Right cardiac atrium (tissue), 5 donors: ENCODE measurements around the gene NUP188. TPM values are rescaled to one million over a fixed set of nuclear protein-coding genes. Genes with fewer than 3 reads are reported as not detected.
A peak's percentile ranks its signal among the peaks of the same experiment; 100 is the strongest.

Source experiments
- ATAC-seq, 2 donors: fragments of 200-7000 bp; cut with Tn5 transposase; one replicate each; pipeline versions ENCODE4 v1.8.0 to v1.9.1; 2020; ENCODE audit warnings: moderate library complexity in 2 of 2, mild to moderate bottlenecking in 1 of 2
- DNase-seq, 3 donors: peaks; one replicate each; pipeline ENCODE4 v3.0.0-alpha.2; 2020
- H3K27ac ChIP-seq: one replicate; pipeline ENCODE4 v1.5.1; 2013; ENCODE audit warnings: mild to moderate bottlenecking, low read length, control low read depth, moderate library complexity
- H3K27me3 ChIP-seq: one replicate; pipeline ENCODE4 v1.6.1; 2013; ENCODE audit not compliant: control insufficient read depth, insufficient read depth
- H3K4me1 ChIP-seq: one replicate; pipeline ENCODE4 v1.6.1; 2013; ENCODE audit warnings: low read length; ENCODE audit not compliant: control insufficient read depth, insufficient read depth
- H3K4me3 ChIP-seq: one replicate; pipeline ENCODE4 v1.5.1; 2013; ENCODE audit warnings: low read length, control low read depth
- H3K9me3 ChIP-seq: one replicate; pipeline ENCODE4 v1.6.1; 2013; ENCODE audit warnings: low read length; ENCODE audit not compliant: control insufficient read depth
- WGBS: extraction: QIAGEN DNeasy Blood & Tissue Kit; methylation state at CpG from one replicate; pipeline ENCODE4 v1.1.7; 2013; 5-methylcytosine and 5-hydroxymethylcytosine counted together
- intact Hi-C, 4 donors: fragments of 100-400 bp; cut with DNase I; formaldehyde crosslinking; loops; one replicate each; pipeline versions ENCODE4 v1.11.0 to v1.14.0; 2022 to 2023
- polyA plus RNA-seq: library from polyadenylated mRNA; stranded (reverse); fragments of 200-250 nt; gene quantifications from one replicate; pipeline ENCODE4 v1.2.3, GENCODE V29; 2013
- total RNA-seq, 4 donors: library from RNA; stranded (reverse); fragmentation: NEBNext Ultra II Directional; extraction: Animal tissue kit (Norgen Biotek cat#: 25700); gene quantifications; one replicate each; pipeline ENCODE4 v1.2.1, GENCODE V29; 2021
- donor health status: healthy with polysubstance abuse.
- donor health status: DM: no; HTN: yes; CAD: no.
- donor health status: DM: no; HTN: no; CAD: no.
- donor health status: DM: no; HTN: yes; CAD: no; lungs with severe emphysema.
- donor health status: DM: yes; HTN: yes; CAD: no.

NUP188 gene
- total and polyA plus RNA-seq, 5 donors: 9.8 to 24.6 (median 17.2) TPM

- WGBS: 96% methylated on average over 7 of the region's 7 CpGs
- DNase-seq (no peak), ATAC-seq (no peak)
- Histone ChIP-seq H3K4me3 (no peak overlapping the region), H3K4me1 (peaks cover 10% of the 10 kb centered on the region), H3K27ac (no peak overlapping the region), H3K9me3 (no peaks in the 10 kb centered on the region), H3K27me3 (no peaks in the 10 kb centered on the region)
- intact Hi-C loops: no loop called here
Measured at GRCh38 chr9:128905964-128906363, 41.5 kb upstream of the NUP188 start.

- intact Hi-C loops: no loop called here
- Histone ChIP-seq H3K4me1 (peaks cover 16% of the 10 kb centered on the region), H3K27ac (no peak overlapping the region), H3K27me3 (no peaks in the 10 kb centered on the region), H3K9me3 (no peaks in the 10 kb centered on the region), H3K4me3 (no peak overlapping the region)
- 23% methylated on average over 2 of the region's 2 CpGs for WGBS
- DNase-seq (no peak), ATAC-seq (peak in 1 of 2 donors; percentile 8)
Measured at GRCh38 chr9:128906741-128907140, 40.8 kb upstream of the NUP188 start.

GRCh38 chr9:128908372-128908771 is 39.1 kb upstream of the NUP188 start:
- Histone ChIP-seq H3K4me1 (peaks cover 29% of the 10 kb centered on the region), H3K4me3 (no peak overlapping the region), H3K9me3 (no peaks in the 10 kb centered on the region), H3K27ac (no peak overlapping the region), H3K27me3 (no peaks in the 10 kb centered on the region)
- ATAC-seq: no peak
- 97% methylated on average over 24 of the region's 24 CpGs for WGBS
- intact Hi-C loops: no loop called here
- no peak for DNase-seq

DNA sequence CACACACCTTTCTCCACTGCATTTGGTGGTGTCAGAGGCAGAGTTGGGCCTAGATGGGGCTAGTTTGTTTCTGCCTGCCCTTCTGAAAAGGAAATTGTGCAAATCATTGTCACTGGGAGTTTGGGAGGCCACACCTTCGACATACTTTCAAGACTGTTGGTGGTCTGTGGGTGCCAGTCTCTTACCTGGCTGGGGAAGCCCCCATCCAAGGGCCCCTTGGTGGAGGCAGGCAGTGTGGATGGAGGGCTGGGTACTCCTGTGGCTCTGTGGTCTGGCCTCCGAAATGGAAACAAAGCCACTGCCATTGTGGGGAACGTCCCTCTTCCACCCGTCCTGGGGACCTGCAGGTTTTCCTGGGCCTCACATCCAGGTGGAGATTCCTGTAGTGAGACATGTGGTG is 37.6 kb upstream of the NUP188 start:
- no peak overlapping the region for H3K4me3 ChIP-seq
- intact Hi-C loops: no loop called here
- H3K27me3 ChIP-seq: no peaks in the 10 kb centered on the region
- WGBS: 85% methylated on average over 4 of the region's 4 CpGs
- peaks cover 36% of the 10 kb centered on the region for H3K4me1 ChIP-seq
- ATAC-seq (no peak), DNase-seq (no peak)
- H3K27ac ChIP-seq: peak overlapping the region; percentile 7
- H3K9me3 ChIP-seq: no peaks in the 10 kb centered on the region

DNA sequence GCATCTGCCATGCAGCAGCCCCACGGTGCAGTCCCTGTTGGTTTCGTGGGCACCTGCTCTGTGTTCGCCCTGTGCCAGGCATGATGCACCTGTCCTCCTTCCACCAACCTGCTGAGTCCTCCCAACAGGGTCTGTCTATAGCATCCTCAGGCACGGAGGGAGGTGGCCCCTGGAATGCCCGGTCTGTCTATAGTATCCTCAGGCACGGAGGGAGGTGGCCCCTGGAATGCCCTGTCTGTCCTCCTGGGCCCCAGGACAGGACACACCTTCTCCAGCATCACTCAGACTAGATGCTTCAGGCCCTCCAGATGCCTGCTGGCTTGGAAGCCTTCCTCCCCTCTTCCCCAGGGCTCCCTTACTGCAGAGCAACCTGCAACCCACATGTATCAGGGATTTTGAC is 36.6 kb upstream of the NUP188 start:
- Histone ChIP-seq H3K4me1 (peaks cover 36% of the 10 kb centered on the region), H3K27ac (peak overlapping the region; percentile 73), H3K4me3 (no peak overlapping the region), H3K9me3 (no peaks in the 10 kb centered on the region), H3K27me3 (no peaks in the 10 kb centered on the region)
- no peak for ATAC-seq
- no peak for DNase-seq
- intact Hi-C loops: no loop called here
- WGBS: 73% methylated on average over 6 of the region's 6 CpGs

GRCh38 chr9:128911529-128912035 is 35.9 kb upstream of the NUP188 start:
- peak; percentile 70 to 87 for ATAC-seq
- peak; percentile 83 to 91 (median 89) for DNase-seq
- no peaks in the 10 kb centered on the region for H3K9me3 ChIP-seq
- H3K4me3 ChIP-seq: no peak overlapping the region
- intact Hi-C loops: no loop called here
- peak overlapping the region; percentile 76 for H3K27ac ChIP-seq
- 19% methylated on average over 8 of the region's 8 CpGs for WGBS
- H3K4me1 ChIP-seq: peaks cover 38% of the 10 kb centered on the region
- H3K27me3 ChIP-seq: no peaks in the 10 kb centered on the region

DNA sequence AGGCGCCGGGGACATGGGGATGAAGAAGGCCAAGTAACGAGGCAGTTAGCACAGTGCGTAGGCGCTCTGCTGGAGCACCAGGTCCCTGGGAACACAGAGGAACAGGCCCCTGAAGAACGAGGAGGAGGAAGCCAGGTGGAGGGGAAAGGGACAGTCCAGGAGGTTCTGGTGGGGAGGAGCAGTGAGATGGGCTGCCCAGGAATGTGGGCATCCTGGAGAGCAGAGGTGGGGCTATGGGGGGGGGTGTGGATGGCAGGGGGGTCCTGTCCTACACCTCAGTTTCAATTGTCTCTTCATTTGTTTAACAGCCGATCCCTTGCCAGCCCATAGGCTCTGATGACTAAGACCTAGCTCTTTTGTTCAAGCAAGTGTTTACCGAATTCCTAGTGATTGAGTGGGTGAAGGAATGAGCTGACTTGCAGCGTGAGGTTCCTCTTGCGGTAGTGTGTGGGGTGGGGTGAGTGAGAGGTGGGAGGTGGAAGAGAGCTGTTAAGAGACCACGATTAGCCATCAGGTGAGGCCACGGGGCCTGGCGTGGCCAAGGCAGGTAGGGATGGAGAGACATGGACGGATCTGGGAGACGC is 35.1 kb upstream of the NUP188 start:
- no peaks in the 10 kb centered on the region for H3K9me3 ChIP-seq
- intact Hi-C loops: no loop called here
- H3K4me3 ChIP-seq: no peak overlapping the region
- ATAC-seq: no peak
- 70% methylated on average over 15 of the region's 15 CpGs for WGBS
- H3K4me1 ChIP-seq: peaks cover 40% of the 10 kb centered on the region
- no peak for DNase-seq
- H3K27me3 ChIP-seq: no peaks in the 10 kb centered on the region
- H3K27ac ChIP-seq: peak overlapping the region; percentile 76

- ATAC-seq (peak; percentile 12 to 30), DNase-seq (peak; percentile 49 to 75 (median 72))
- Histone ChIP-seq H3K27ac (peak overlapping the region; percentile 61), H3K4me1 (peaks cover 40% of the 10 kb centered on the region), H3K4me3 (no peak overlapping the region), H3K9me3 (no peaks in the 10 kb centered on the region), H3K27me3 (no peaks in the 10 kb centered on the region)
- intact Hi-C loops: no loop called here
- 47% methylated on average over 15 of the region's 15 CpGs for WGBS
Measured at GRCh38 chr9:128913048-128913900, 34.2 kb upstream of the NUP188 start.

DNA sequence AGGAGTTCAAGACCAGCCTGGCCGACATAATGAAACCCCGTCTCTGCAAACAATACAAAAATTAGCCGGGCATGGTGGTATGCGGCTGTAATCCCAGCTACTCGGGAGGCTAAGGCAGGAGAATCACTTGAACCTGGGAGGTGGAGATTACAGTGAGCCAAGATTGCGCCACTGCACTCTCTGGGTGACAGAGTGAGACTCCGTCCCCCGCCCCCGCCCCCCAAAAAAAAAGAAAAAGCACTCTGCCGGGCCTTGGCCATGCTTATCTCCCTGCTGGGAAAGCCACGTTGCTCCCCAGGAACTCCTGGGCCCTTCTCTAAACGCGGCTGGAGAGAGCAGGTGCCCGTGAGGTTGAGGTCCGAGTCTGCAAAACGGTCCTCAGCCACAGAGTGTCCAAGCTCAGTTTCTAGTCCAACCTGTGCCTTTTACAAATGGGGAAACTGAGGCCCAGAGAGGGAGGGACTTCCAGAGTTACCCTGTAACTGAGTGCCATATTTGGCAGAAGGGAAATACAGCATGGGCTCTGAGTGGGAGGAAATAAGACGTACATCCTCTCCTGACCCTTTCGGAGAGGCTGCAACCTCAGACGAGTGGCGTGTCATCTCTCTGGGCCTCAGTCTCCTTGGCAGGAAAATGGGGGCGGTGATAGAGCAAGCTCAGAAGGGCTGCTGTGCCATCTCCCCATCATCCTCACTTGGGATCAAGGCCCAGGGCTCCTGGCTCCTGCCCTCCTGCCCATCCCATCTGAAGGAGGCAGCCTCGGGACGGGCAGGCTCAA is 33.3 kb upstream of the NUP188 start:
- Histone ChIP-seq H3K4me3 (no peak overlapping the region), H3K27ac (peak overlapping the region; percentile 61), H3K27me3 (no peaks in the 10 kb centered on the region), H3K9me3 (no peaks in the 10 kb centered on the region), H3K4me1 (peaks cover 40% of the 10 kb centered on the region)
- intact Hi-C loops: no loop called here
- ATAC-seq: no peak
- 66% methylated on average over 23 of the region's 23 CpGs for WGBS
- no peak for DNase-seq

DNA sequence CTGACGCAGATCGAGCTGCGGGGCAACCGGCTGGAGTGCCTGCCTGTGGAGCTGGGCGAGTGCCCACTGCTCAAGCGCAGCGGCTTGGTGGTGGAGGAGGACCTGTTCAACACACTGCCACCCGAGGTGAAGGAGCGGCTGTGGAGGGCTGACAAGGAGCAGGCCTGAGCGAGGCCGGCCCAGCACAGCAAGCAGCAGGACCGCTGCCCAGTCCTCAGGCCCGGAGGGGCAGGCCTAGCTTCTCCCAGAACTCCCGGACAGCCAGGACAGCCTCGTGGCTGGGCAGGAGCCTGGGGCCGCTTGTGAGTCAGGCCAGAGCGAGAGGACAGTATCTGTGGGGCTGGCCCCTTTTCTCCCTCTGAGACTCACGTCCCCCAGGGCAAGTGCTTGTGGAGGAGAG is 31.3 kb upstream of the NUP188 start:
- no peak overlapping the region for H3K4me3 ChIP-seq
- WGBS: 74% methylated on average over 18 of the region's 18 CpGs
- H3K27ac ChIP-seq: peak overlapping the region; percentile 95
- no peaks in the 10 kb centered on the region for H3K9me3 ChIP-seq
- intact Hi-C loops: no loop called here
- H3K4me1 ChIP-seq: peaks cover 28% of the 10 kb centered on the region
- DNase-seq: peak; percentile 82 to 91 (median 90)
- H3K27me3 ChIP-seq: no peaks in the 10 kb centered on the region
- ATAC-seq: peak; percentile 34 to 44

DNA sequence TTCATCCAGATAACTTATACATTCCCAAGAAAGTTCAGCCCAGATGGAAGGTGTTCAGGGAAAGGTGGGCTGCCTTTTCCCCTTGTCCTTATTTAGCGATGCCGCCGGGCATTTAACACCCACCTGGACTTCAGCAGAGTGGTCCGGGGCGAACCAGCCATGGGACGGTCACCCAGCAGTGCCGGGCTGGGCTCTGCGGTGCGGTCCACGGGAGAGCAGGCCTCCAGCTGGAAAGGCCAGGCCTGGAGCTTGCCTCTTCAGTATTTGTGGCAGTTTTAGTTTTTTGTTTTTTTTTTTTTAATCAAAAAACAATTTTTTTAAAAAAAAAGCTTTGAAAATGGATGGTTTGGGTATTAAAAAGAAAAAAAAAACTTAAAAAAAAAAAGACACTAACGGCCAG is 30.8 kb upstream of the NUP188 start:
- ATAC-seq (no peak), DNase-seq (no peak)
- H3K4me3 ChIP-seq: no peak overlapping the region
- peak overlapping the region; percentile 95 for H3K27ac ChIP-seq
- H3K4me1 ChIP-seq: peaks cover 26% of the 10 kb centered on the region
- no peaks in the 10 kb centered on the region for H3K9me3 ChIP-seq
- intact Hi-C loops: no loop called here
- H3K27me3 ChIP-seq: no peaks in the 10 kb centered on the region
- WGBS: 75% methylated on average over 11 of the region's 11 CpGs
